Fibroblast of skin of back (primary cell): ENCODE results near the gene PNPLA2. TPM values are rescaled to one million over a fixed set of nuclear protein-coding genes. Genes with fewer than 3 reads are reported as not detected.

Source experiments
- DNase-seq: peaks from one replicate; pipeline ENCODE4 v3.0.0-alpha.2; 2013
- polyA plus RNA-seq, 2 experiments: library from polyadenylated mRNA; unstranded; fragments of 120-200 nt; gene quantifications; one replicate each; pipeline ENCODE4 v1.2.1, GENCODE V29; 2013; ENCODE audit not compliant: insufficient read length in 2 of 2

PNPLA2 gene, protein sequence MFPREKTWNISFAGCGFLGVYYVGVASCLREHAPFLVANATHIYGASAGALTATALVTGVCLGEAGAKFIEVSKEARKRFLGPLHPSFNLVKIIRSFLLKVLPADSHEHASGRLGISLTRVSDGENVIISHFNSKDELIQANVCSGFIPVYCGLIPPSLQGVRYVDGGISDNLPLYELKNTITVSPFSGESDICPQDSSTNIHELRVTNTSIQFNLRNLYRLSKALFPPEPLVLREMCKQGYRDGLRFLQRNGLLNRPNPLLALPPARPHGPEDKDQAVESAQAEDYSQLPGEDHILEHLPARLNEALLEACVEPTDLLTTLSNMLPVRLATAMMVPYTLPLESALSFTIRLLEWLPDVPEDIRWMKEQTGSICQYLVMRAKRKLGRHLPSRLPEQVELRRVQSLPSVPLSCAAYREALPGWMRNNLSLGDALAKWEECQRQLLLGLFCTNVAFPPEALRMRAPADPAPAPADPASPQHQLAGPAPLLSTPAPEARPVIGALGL
- 74.0 TPM for polyA plus RNA-seq (2013, experiment 1 of 2; ENCODE audit: insufficient read length)
- polyA plus RNA-seq (2013, experiment 2 of 2; ENCODE audit: insufficient read length): 66.0 TPM

DNA sequence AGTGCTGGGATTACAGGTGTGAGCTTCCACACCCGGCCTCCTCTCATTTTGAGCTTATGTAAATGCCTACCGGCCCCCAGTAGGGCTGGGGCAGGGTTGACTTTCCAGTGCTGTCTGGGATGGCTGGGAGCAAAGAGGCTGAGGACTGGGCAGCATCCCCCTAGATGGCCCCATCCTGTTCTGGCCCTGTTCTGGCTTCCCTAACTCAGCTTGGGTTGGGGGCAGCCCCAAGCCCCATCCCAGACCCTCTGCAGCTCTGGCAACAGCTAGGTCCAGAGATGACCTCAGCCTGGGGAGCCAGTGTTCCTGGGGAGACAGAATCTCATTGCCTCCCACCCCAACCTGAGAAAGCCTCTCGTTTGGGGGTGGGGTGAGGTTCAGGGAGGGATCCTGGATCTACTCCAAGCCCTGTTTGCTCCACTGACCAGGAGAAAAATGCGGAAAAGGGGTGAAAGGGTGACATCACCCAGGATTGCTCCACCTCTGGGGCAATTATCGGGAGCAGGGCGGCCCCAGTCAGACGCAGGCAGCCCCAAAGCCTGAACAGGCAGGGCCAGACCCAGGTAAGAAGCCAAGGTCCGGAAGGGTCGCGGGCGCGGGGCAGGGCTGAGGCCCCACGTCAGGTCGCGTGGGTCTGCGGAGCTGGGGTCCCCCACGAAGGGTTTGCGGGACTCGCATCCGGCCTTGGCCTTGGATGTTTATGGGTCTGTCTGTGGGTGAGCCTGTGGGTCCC lies at the start of gene PNPLA2:
TSS of gene PNPLA2 (plus strand) at position 519 of the 733 bp plus-strand sequence. CDS start 805 bp downstream, outside the sequence.
- DNase-seq: no peak

- no peak for DNase-seq
Observed at GRCh38 chr11:769887-770641, 48.6 kb upstream of the PNPLA2 start.

DNA sequence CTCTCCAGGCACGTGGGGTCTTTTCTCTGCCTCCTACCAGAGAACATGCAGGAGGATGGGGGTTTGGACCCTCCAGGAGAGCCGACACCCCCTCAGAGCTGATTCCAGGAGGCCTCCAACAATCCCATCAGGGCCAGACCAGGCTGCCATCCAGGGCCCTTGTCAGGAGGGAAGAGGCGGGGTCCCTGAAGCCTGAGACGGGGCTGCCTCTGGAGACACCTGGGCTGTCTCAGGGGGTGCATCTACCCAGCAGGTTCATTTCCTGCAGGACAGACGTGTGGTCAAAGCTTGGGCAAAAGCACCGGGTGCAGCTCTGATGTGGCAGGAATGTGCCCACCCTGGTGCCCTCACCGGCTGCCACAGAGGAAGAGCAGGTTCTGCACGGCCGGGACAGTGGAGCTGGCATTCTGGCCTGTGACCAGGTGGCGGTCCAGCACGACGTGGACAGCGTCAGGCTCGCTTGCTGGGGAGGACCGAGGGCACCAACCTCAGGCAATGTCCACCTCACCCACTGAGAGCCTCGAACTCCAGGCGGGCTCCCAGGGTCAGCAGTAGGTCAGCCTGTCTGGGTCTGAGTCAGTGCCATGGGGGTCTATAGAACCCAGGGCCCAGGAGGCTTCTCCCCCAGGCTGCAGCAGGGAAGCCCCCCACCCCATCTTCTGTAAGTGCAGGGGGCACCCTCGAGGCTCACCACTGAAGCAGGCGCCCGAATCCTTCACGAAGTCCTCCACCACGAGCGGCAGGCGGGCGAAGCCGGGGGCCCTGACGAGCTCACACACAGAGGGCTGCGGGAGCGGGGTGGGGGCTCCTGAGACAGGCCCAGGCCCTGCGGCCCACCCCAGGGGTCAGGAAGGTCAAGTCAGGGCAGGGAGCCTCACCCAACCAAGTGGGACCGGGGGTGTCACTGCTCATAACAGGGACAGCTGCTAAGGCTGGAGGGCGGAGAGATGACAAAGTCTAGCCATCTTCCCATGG lies 47.8 kb upstream of the PNPLA2 start:
- no peak for DNase-seq

GRCh38 chr11:771617-772204 lies 47.0 kb upstream of the PNPLA2 start:
- no peak for DNase-seq

- no peak for DNase-seq
Observed at GRCh38 chr11:772429-773390, 46.0 kb upstream of the PNPLA2 start.

GRCh38 chr11:773425-773824 lies 45.3 kb upstream of the PNPLA2 start:
- DNase-seq: no peak

DNA sequence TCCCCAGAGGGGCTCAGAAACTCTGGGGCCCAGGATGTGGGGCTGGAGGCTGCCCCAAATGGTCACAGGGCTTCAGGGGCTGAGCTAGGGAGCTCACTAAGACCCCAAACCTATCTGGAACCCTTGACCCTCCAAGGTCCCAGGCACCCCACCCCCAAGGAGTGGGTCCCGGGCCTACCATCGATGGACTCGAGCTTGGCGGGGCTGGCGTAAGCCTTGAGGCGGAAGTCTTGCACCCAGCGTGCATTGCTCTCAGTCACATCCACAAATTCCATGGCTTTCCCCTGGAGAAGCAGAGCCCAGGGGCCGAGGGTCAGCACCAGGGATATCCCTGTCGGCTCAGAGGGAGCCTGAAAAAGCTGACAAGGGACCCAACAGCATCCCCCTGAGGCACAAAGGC lies 44.9 kb upstream of the PNPLA2 start:
- DNase-seq: no peak

- DNase-seq: no peak
Observed at GRCh38 chr11:774873-775592, 43.7 kb upstream of the PNPLA2 start.

GRCh38 chr11:776263-776560 lies 42.5 kb upstream of the PNPLA2 start:
- DNase-seq: no peak

DNA sequence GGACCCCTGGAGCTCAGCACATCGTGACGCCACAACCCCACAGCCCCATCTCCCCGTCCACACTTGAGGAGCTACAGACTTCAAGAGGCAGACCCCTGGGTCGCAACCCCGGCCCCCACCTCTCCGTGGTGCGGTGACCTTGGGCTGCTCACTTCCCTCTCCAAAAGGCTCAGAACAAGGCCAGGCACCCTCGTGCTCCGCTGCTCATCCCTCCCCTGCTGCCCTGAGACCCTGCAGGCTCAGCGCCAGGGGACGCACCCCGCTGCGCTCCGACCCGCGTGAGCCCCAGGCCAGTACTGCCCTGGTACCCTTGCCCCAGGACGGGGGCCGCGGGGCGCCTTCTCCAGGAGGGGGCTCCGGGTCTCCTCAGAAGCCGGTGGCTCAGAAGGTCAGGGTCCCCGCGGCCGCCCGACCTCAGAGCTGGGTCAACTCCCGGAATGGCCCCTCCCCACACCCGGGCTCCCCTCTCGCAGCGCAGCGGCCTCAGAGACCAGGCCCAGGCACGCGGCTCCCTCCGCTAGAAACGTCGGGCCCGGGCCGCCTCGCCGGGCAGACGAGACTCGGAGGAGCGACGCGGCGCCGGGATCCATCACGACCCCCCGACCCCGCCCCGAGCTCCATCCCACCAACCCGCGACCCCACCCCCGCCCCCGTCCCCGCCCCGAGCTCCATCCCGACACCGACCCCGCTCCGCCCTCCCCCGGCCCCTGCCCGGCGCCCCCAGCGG lies 42.0 kb upstream of the PNPLA2 start:
- DNase-seq: peak; percentile 42

- peak; percentile 84 for DNase-seq
Observed at GRCh38 chr11:777288-778255, 41.1 kb upstream of the PNPLA2 start, which contains the start of gene GATD1. TSS of gene GATD1 (minus strand) at chr11:777487. CDS start at chr11:777462, 25 bp downstream.

DNA sequence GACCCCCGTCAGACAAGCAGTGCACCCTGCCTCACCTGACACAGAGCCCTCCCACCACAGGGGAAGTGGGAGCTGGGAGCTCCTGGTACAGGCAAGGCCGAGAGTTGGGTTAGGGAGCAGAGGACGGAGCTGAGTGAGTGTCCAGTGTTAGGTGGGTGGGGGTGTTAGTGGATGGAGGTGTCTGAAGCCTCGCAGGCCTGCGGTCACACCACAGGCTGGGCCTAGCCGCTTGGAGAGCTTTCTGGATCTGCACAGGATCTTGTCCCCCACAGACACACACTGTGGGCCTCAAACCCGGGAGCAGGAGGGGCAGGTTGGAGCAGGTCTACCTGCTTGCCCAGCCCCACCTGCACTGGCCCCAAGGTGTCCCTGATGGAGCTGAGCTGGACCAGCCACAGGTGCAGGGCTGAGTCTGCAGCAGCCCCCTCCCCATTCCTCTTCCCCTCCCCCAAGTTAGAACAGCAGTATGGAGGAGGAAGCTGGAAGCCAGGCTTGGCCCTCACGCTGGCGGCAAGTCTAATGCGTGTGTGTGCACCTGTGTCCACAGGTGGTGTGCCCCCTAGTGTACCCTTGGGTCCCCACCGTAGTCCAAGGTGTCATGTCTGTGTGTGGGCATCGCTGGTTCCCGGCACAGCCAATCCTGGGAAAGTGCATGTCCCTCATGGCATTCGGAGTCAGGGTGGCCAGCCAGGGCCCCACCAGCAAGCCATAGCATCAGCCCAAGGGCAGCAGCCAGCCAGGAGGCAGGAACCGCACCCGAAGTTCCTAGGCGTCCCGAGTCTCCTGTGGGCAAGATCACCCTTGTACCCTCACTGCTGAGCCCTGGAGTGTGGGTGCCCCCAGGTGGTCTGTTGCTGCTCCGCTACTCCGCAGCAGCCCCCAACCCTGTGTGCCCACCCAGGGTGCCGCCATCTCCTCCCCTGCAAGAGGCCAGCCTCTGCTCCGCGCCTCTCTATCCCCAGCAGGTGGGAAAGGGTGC lies 39.4 kb upstream of the PNPLA2 start:
- no peak for DNase-seq

DNA sequence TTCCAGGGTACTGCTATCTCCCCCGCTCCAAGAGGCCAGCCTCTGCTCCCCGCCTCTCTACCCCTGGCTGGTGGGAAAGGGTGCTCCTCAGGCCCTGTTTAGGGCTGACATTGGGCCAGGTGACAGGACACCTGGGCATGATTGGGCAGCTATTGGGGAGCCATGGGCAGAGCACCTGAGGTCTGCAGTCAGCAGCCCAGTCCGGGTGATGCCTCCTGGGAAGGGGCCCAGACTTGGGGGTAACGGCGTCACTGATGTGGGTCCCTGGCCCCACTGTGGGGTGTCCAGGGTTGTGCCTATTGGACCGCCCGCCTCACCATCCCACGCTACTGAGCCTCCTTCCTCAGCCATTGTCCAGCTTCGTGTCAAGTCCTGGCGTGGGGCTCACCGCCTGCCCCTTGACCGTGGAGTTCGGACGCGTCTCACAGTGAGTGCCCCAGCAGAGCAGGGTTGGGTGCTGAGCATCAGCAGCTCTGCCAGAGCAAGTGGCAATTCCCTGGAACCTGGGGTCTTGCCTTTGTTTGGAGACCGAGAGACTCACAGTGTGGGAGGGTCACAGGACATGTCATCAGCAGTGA lies 38.7 kb upstream of the PNPLA2 start:
- DNase-seq: no peak

DNA sequence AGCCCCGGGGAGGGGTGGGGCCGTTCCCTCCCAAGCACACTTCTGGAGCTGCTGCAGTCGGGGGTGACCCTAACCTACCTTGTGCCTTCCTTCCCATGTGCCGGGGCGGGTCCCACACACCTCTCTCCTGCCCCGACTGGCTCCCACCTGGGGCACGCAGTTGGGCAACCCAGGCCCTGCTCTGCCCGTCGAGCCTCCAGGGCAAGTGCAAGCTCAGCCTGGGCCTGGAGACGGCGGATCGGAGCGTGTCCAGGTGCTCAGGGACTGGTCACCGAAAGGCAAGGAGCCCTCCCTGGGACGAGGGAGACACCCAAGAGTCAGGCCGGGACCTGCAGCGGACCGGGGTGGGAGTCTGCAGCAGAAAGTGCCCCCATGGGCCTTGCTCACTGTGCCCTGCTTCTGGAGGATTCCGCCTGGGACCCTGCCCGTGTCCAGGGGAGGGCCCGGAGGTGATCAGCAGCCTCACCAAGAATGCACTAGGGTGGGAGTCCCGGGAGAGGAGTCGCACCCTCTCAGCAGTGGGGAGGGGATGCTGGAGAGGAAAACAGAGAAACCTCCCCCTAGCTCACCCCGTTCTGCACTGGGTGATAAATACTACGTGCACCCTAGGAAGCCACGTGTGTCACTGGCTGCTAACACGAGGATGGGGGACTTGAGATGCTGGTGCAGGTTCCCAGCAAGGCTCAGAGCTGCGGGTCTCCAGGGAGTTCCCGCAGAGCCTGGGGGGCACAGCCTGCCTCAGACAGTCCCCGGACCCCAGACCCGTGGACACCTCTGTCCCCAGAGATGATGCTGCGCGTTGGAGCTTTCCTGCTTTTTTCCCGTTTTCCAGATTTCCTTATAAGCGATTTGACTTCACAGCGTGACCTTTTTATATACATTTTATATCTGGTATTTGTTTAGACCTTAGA lies 36.2 kb upstream of the PNPLA2 start:
- DNase-seq: no peak
